Ectodermal cell (in vitro differentiated cells): ENCODE data around the gene ARAP3.
A peak's percentile ranks its signal among the peaks of the same experiment; 100 is the strongest.

Experiments used
- H3K27ac ChIP-seq: 2 replicates; pipeline ENCODE4 v1.7.0; 2013; ENCODE audit warnings: mild to moderate bottlenecking, low read depth, low read length; ENCODE audit not compliant: insufficient read depth, poor library complexity, severe bottlenecking
- H3K27me3 ChIP-seq: 2 replicates; pipeline ENCODE4 v1.7.0; 2013; ENCODE audit warnings: mild to moderate bottlenecking, low read length; ENCODE audit not compliant: insufficient read depth, control insufficient read depth, poor library complexity, severe bottlenecking
- H3K36me3 ChIP-seq: one replicate; pipeline ENCODE4 v1.7.0; 2013; ENCODE audit warnings: low read length; ENCODE audit not compliant: control insufficient read depth, insufficient read depth
- H3K4me1 ChIP-seq: one replicate; pipeline ENCODE4 v1.7.0; 2013; ENCODE audit warnings: low read length; ENCODE audit not compliant: control insufficient read depth, insufficient read depth
- H3K4me3 ChIP-seq: 2 replicates; pipeline ENCODE4 v1.7.0; 2013; ENCODE audit warnings: low read depth, low read length, control low read depth; ENCODE audit not compliant: insufficient read depth
- H3K9me3 ChIP-seq: 2 replicates; pipeline ENCODE4 v1.7.0; 2013; ENCODE audit warnings: mild to moderate bottlenecking, low read length, moderate library complexity; ENCODE audit not compliant: control insufficient read depth
- WGBS, 2 experiments: methylation state at CpG; one replicate each; pipeline ENCODE4 v1.1.7; 2013; ENCODE audit warnings: missing lambda C conversion rate in 2 of 2; 5-methylcytosine and 5-hydroxymethylcytosine counted together

ARAP3 gene

GRCh38 chr5:141635646-141636045 is 46.4 kb downstream of the ARAP3 start:
- Histone ChIP-seq H3K4me1 (peaks cover 4% of the 10 kb centered on the region), H3K4me3 (peak overlapping the region; percentile 74), H3K36me3 (no peaks in the 10 kb centered on the region), H3K9me3 (no peaks in the 10 kb centered on the region), H3K27me3 (peaks cover 21% of the 10 kb centered on the region), H3K27ac (no peak overlapping the region)
- WGBS, 2 experiments: 87 to 88% methylated on average over 7 of the region's 7 CpGs

GRCh38 chr5:141634720-141635119 is 47.3 kb downstream of the ARAP3 start:
- WGBS, 2 experiments: 89 to 93% methylated on average over 6 of the region's 6 CpGs
- no peak overlapping the region for H3K4me3 ChIP-seq
- H3K36me3 ChIP-seq: no peaks in the 10 kb centered on the region
- H3K9me3 ChIP-seq: no peaks in the 10 kb centered on the region
- no peak overlapping the region for H3K27ac ChIP-seq
- H3K4me1 ChIP-seq: peaks cover 4% of the 10 kb centered on the region
- H3K27me3 ChIP-seq: peaks cover 21% of the 10 kb centered on the region

GRCh38 chr5:141633871-141634561 is 48.0 kb downstream of the ARAP3 start:
- H3K9me3 ChIP-seq: no peaks in the 10 kb centered on the region
- H3K27ac ChIP-seq: no peak overlapping the region
- 91 to 95% methylated on average over 4 of the region's 5 CpGs for WGBS, 2 experiments
- peaks cover 21% of the 10 kb centered on the region for H3K27me3 ChIP-seq
- H3K36me3 ChIP-seq: no peaks in the 10 kb centered on the region
- no peak overlapping the region for H3K4me3 ChIP-seq
- H3K4me1 ChIP-seq: peaks cover 4% of the 10 kb centered on the region

GRCh38 chr5:141632650-141633049 is 49.4 kb downstream of the ARAP3 start:
- Histone ChIP-seq H3K36me3 (peaks cover 10% of the 10 kb centered on the region), H3K27me3 (peaks cover 8% of the 10 kb centered on the region), H3K4me1 (peaks cover 4% of the 10 kb centered on the region), H3K27ac (no peak overlapping the region), H3K4me3 (no peak overlapping the region), H3K9me3 (no peaks in the 10 kb centered on the region)
- 86 to 97% methylated on average over 1 to 2 of the region's 2 CpGs for WGBS, 2 experiments

GRCh38 chr5:141630570-141631140 is 51.4 kb downstream of the ARAP3 start:
- Histone ChIP-seq H3K36me3 (peaks cover 10% of the 10 kb centered on the region), H3K4me3 (no peak overlapping the region), H3K27me3 (no peaks in the 10 kb centered on the region), H3K4me1 (peaks cover 3% of the 10 kb centered on the region), H3K9me3 (no peaks in the 10 kb centered on the region), H3K27ac (no peak overlapping the region)
- 94 to 98% methylated on average over 3 to 5 of the region's 5 CpGs for WGBS, 2 experiments

- Histone ChIP-seq H3K27ac (no peak overlapping the region), H3K4me3 (no peak overlapping the region), H3K27me3 (no peaks in the 10 kb centered on the region), H3K9me3 (no peaks in the 10 kb centered on the region), H3K36me3 (peaks cover 13% of the 10 kb centered on the region), H3K4me1 (no peaks in the 10 kb centered on the region)
- WGBS, 2 experiments: 94% methylated on average over 6 of the region's 6 CpGs
Observed at GRCh38 chr5:141628175-141628788, 53.7 kb downstream of the ARAP3 start.

- peaks cover 11% of the 10 kb centered on the region for H3K36me3 ChIP-seq
- no peaks in the 10 kb centered on the region for H3K9me3 ChIP-seq
- H3K4me1 ChIP-seq: no peaks in the 10 kb centered on the region
- 86 to 89% methylated on average over 5 of the region's 5 CpGs for WGBS, 2 experiments
- H3K27ac ChIP-seq: no peak overlapping the region
- no peaks in the 10 kb centered on the region for H3K27me3 ChIP-seq
- no peak overlapping the region for H3K4me3 ChIP-seq
Observed at GRCh38 chr5:141623611-141624010, 58.4 kb downstream of the ARAP3 start.

GRCh38 chr5:141623186-141623585 is 58.8 kb downstream of the ARAP3 start:
- H3K9me3 ChIP-seq: no peaks in the 10 kb centered on the region
- no peaks in the 10 kb centered on the region for H3K4me1 ChIP-seq
- no peaks in the 10 kb centered on the region for H3K27me3 ChIP-seq
- H3K4me3 ChIP-seq: no peak overlapping the region
- peaks cover 7% of the 10 kb centered on the region for H3K36me3 ChIP-seq
- no peak overlapping the region for H3K27ac ChIP-seq

GRCh38 chr5:141618804-141619554 is 63.1 kb downstream of the ARAP3 start, which contains the start of gene DIAPH1:
Gene DIAPH1, minus strand, starts transcription at chr5:141619000. Its CDS starts 86 bp downstream, at chr5:141618914.
- 3% methylated on average over 70 of the region's 70 CpGs for WGBS, 2 experiments
- peak within 1 kb of the TSS; percentile 51 for H3K4me3 ChIP-seq

More at GRCh38 chr5:141618804-141619554, 63.1 kb downstream of the ARAP3 start, which contains the start of gene DIAPH1:
- peak within 1 kb of the TSS; percentile 66 for H3K27ac ChIP-seq
- peaks cover 15% of the 10 kb centered on the region for H3K4me1 ChIP-seq
- H3K9me3 ChIP-seq: no peaks in the 10 kb centered on the region
- no peaks in the 10 kb centered on the region for H3K36me3 ChIP-seq
- no peaks in the 10 kb centered on the region for H3K27me3 ChIP-seq
